ENCODE measurements around the gene TNFSF15. TPM values are rescaled to one million over a fixed set of nuclear protein-coding genes. Genes with fewer than 3 reads are reported as not detected.

The TNFSF15 gene
- total and polyA plus RNA-seq, 2 donors (not counting 3 experiments of a cell fraction or from before 2014, with no cell fraction given) = 8.4 to 14.3 TPM

- Histone ChIP-seq H3K9me1 (replicated peaks; ENCODE audit: control insufficient read depth, extremely low read depth, insufficient read depth, low read length) (no peaks in the 10 kb centered on the region), H3K27me3 (ENCODE audit: control insufficient read depth in 2 of 2, insufficient read depth in 2 of 2, low read length in 2 of 2) (no peaks in the 10 kb centered on the region), H2AFZ (ENCODE audit: low read depth, low read length) (no peak overlapping the region), H3K4me2 (ENCODE audit: insufficient read depth, low read length) (no peak overlapping the region), H3K9me3 (replicated peaks; ENCODE audit: control insufficient read depth, insufficient read depth, low read length) (no peaks in the 10 kb centered on the region), H3K79me2 (ENCODE audit: control insufficient read depth, insufficient read depth, low read length) (no peaks in the 10 kb centered on the region), H3K4me3 (replicated peaks in 1 of 3; ENCODE audit: insufficient read depth in 1 of 3, low read depth in 1 of 3, low read length in 3 of 3) (no peak overlapping the region), H3K36me3 (ENCODE audit: control insufficient read depth in 2 of 2, extremely low read depth in 1 of 2, insufficient read depth in 2 of 2, low read length in 2 of 2) (no peaks in the 10 kb centered on the region), H3K27ac (ENCODE audit: insufficient read depth, low read depth, low read length) (no peak overlapping the region), H3K9ac (replicated peaks; ENCODE audit: extremely low read depth, insufficient read depth, low read length) (no peak overlapping the region), H3K4me1 (ENCODE audit: control insufficient read depth, extremely low read depth, insufficient read depth, low read length) (no peaks in the 10 kb centered on the region), H4K20me1 (replicated peaks; ENCODE audit: control insufficient read depth, extremely low read depth, insufficient read depth, low read length) (no peaks in the 10 kb centered on the region)
- DNase-seq (ENCODE audit: low read depth, low spot score) = no peak
- intact Hi-C loops (cut with micrococcal nuclease) = no loop called here
- ChIA-PET CTCF (no interaction called here), POLR2A (no interaction called here)
- no TSS peak for BruUV-seq (replicated peaks)
- TF ChIP-seq CTCF (IDR thresholded peaks at IDR 0.05; ENCODE audit: extremely low read depth in 1 of 2, insufficient read depth in 1 of 2, low read depth in 1 of 2, low read length in 2 of 2) (no peak), JUN (IDR thresholded peaks at IDR 0.05; ENCODE audit: borderline replicate concordance, insufficient read depth, insufficient read length, low read depth) (no peak), POLR2AphosphoS5 (IDR thresholded peaks at IDR 0.05; ENCODE audit: insufficient read depth, low read depth, low read length) (no peak), GATA2 (IDR thresholded peaks at IDR 0.05; ENCODE audit: insufficient read depth, insufficient read length, low read depth, low read length) (no peak), MYC (IDR thresholded peaks at IDR 0.05; ENCODE audit: low read depth, low read length) (no peak)
- dilution Hi-C loops (cut with MboI; ENCODE audit: extremely low pct_ligation_motif_present, low sequenced_read_pairs) = no loop called here
- no peak for FAIRE-seq
Measured at GRCh38 chr9:114845373-114845772, 39.5 kb upstream of the TNFSF15 start.

- ChIA-PET POLR2A (no interaction called here), CTCF (interaction anchor here (1.0 kb wide), 1 partner anchor 23 kb away, joined by 4 read pairs; no protein-coding TSS in a partner anchor)
- H3K79me2 ChIP-seq (ENCODE audit: control insufficient read depth, insufficient read depth, low read length) = no peaks in the 10 kb centered on the region
- no peak overlapping the region for H3K4me3 ChIP-seq (replicated peaks in 1 of 3; ENCODE audit: insufficient read depth in 1 of 3, low read depth in 1 of 3, low read length in 3 of 3)
- no peak overlapping the region for H2AFZ ChIP-seq (ENCODE audit: low read depth, low read length)
- no peaks in the 10 kb centered on the region for H4K20me1 ChIP-seq (replicated peaks; ENCODE audit: control insufficient read depth, extremely low read depth, insufficient read depth, low read length)
- no peaks in the 10 kb centered on the region for H3K27me3 ChIP-seq (ENCODE audit: control insufficient read depth in 2 of 2, insufficient read depth in 2 of 2, low read length in 2 of 2)
- TF ChIP-seq CTCF (IDR thresholded peaks at IDR 0.05; ENCODE audit: extremely low read depth in 1 of 2, insufficient read depth in 1 of 2, low read depth in 1 of 2, low read length in 2 of 2) = no peak
- no peak for TF ChIP-seq EZH2 (IDR thresholded peaks at IDR 0.05; ENCODE audit: borderline replicate concordance, low read depth, low read length, severe bottlenecking)
- no peak for TF ChIP-seq JUN (IDR thresholded peaks at IDR 0.05; ENCODE audit: borderline replicate concordance, insufficient read depth, insufficient read length, low read depth)
- no peak for TF ChIP-seq POLR2AphosphoS5 (IDR thresholded peaks at IDR 0.05; ENCODE audit: insufficient read depth, low read depth, low read length)
- no peak for TF ChIP-seq POLR2A (IDR thresholded peaks at IDR 0.05; ENCODE audit: low read depth, low read length)
- no peak for TF ChIP-seq GATA2 (IDR thresholded peaks at IDR 0.05; ENCODE audit: insufficient read depth, insufficient read length, low read depth, low read length)
- TF ChIP-seq MAX (IDR thresholded peaks at IDR 0.05; ENCODE audit: insufficient read depth, insufficient read length) = no peak
- TF ChIP-seq MYC (IDR thresholded peaks at IDR 0.05; ENCODE audit: low read depth, low read length) = no peak
- no peak for TF ChIP-seq FOS (IDR thresholded peaks at IDR 0.05; ENCODE audit: borderline replicate concordance, insufficient read depth, low read length)
- DNase-seq (ENCODE audit: low read depth, low spot score) = no peak
- no peak for FAIRE-seq
- no TSS peak for BruUV-seq (replicated peaks)
- no peak overlapping the region for H3K9ac ChIP-seq (replicated peaks; ENCODE audit: extremely low read depth, insufficient read depth, low read length)
- dilution Hi-C loops (cut with MboI; ENCODE audit: extremely low pct_ligation_motif_present, low sequenced_read_pairs) = no loop called here
- no peak overlapping the region for H3K27ac ChIP-seq (ENCODE audit: insufficient read depth, low read depth, low read length)
- H3K9me3 ChIP-seq (replicated peaks; ENCODE audit: control insufficient read depth, insufficient read depth, low read length) = no peaks in the 10 kb centered on the region
- H3K4me2 ChIP-seq (ENCODE audit: insufficient read depth, low read length) = no peak overlapping the region
- no peaks in the 10 kb centered on the region for H3K9me1 ChIP-seq (replicated peaks; ENCODE audit: control insufficient read depth, extremely low read depth, insufficient read depth, low read length)
- no peaks in the 10 kb centered on the region for H3K36me3 ChIP-seq (ENCODE audit: control insufficient read depth in 2 of 2, extremely low read depth in 1 of 2, insufficient read depth in 2 of 2, low read length in 2 of 2)
- intact Hi-C loops (cut with micrococcal nuclease) = no loop called here
- no peaks in the 10 kb centered on the region for H3K4me1 ChIP-seq (ENCODE audit: control insufficient read depth, extremely low read depth, insufficient read depth, low read length)
Measured at GRCh38 chr9:114844766-114845165, 38.9 kb upstream of the TNFSF15 start.
